Effector memory CD4-positive, alpha-beta T cell (primary cell): ENCODE measurements around the gene LMO7.

ENCODE experiments used
- DNase-seq, 3 donors: peaks; one replicate each; pipeline ENCODE4 v3.0.0-alpha.2; 2020
- H3K27ac ChIP-seq: 2 replicates; pipeline ENCODE4 v1.7.0; 2013; ENCODE audit warnings: mild to moderate bottlenecking, low read length, moderate library complexity; ENCODE audit not compliant: insufficient read depth, poor library complexity, severe bottlenecking
- H3K27me3 ChIP-seq: replicated peaks from 2 replicates; pipeline ENCODE4 v1.7.0; 2013; ENCODE audit warnings: mild to moderate bottlenecking, low read length; ENCODE audit not compliant: insufficient read depth, control insufficient read depth, poor library complexity, severe bottlenecking
- H3K36me3 ChIP-seq: 2 replicates; pipeline ENCODE4 v1.7.0; 2013; ENCODE audit warnings: mild to moderate bottlenecking, low read length, moderate library complexity; ENCODE audit not compliant: control insufficient read depth, insufficient read depth
- H3K4me1 ChIP-seq: 2 replicates; pipeline ENCODE4 v1.7.0; 2013; ENCODE audit warnings: low read length, mild to moderate bottlenecking; ENCODE audit not compliant: control insufficient read depth, insufficient read depth, poor library complexity, severe bottlenecking
- H3K4me3 ChIP-seq: 2 replicates; pipeline ENCODE4 v1.7.0; 2013; ENCODE audit warnings: low read length, low read depth, mild to moderate bottlenecking; ENCODE audit not compliant: insufficient read depth, poor library complexity, severe bottlenecking
- H3K9me3 ChIP-seq: 2 replicates; pipeline ENCODE4 v1.7.0; 2013; ENCODE audit warnings: mild to moderate bottlenecking, low read length, moderate library complexity; ENCODE audit not compliant: control insufficient read depth
- total RNA-seq, 3 donors: gene quantifications; one replicate each; lab custom pipeline; 2026; lab: John Stamatoyannopoulos, UW

LMO7 gene
- 14.7 to 20.5 (median 16.7) reads per million in 3 donors for total RNA-seq

DNA sequence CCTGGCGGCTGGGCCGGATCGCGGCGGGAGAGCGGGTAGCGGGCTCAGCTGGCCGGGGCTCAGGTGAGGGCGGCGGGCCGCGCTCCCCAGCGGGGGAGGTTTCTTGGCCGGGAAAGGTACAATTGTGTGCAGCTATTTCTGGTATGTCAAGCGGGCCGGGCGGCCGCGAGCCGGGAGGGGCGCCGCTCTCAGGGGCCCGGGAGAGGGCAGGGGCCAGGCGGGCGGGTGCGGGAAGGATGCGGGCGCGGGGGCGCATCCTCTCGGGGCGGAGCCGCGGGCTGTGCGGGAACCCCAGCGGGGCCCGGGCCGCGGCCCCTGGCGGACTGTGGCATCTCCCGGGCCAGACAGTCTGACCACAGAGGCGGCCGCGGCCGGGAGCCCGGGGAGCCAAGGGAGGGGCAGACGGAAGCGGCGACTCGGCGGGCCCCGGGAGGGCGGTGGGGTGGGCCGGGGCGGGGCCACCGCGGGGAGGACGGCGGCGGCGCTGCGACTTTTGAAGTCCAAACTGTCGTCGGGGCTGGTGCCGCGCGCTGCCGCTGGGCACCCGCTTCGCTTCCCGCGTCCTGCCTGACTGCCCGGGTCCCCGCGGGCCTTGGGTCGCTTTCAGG is at the start of gene LMO7:
LMO7 (plus strand) TSS at position 503 of the 608 bp plus-strand sequence. CDS start 328 bp downstream, outside the sequence.
- no peaks in the 10 kb centered on the region for H3K4me1 ChIP-seq
- no peaks in the 10 kb centered on the region for H3K27me3 ChIP-seq
- H3K9me3 ChIP-seq = no peaks in the 10 kb centered on the region
- peak; percentile 37 to 55 (median 53) for DNase-seq
- peak within 1 kb of the TSS; percentile 81 for H3K4me3 ChIP-seq
- H3K27ac ChIP-seq = peak within 1 kb of the TSS; percentile 52
- no peaks in the 10 kb centered on the region for H3K36me3 ChIP-seq

DNA sequence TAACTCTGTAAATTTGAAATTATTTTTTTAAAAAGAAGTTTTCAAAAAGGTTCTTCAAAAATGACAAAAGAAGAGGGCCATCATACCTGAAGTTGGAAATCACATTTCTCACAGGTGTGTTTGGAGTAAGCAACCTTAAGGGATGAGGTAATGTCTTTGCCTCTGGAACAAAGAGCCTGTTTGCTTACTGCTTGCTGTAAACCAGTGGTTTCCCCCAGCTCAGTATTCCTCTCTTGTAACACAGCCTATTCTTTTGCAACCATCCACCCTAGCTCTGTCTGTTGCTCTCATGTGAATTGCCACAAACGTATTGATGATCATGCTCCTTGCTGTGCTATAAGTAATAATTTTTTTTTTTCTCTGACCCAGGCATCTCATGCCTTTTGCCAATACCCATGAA is 48.5 kb upstream of the LMO7 start:
- Histone ChIP-seq H3K36me3 (peaks cover 13% of the 10 kb centered on the region), H3K4me1 (no peaks in the 10 kb centered on the region), H3K4me3 (no peak overlapping the region), H3K27me3 (no peaks in the 10 kb centered on the region), H3K9me3 (no peaks in the 10 kb centered on the region), H3K27ac (no peak overlapping the region)
- no peak for DNase-seq

DNA sequence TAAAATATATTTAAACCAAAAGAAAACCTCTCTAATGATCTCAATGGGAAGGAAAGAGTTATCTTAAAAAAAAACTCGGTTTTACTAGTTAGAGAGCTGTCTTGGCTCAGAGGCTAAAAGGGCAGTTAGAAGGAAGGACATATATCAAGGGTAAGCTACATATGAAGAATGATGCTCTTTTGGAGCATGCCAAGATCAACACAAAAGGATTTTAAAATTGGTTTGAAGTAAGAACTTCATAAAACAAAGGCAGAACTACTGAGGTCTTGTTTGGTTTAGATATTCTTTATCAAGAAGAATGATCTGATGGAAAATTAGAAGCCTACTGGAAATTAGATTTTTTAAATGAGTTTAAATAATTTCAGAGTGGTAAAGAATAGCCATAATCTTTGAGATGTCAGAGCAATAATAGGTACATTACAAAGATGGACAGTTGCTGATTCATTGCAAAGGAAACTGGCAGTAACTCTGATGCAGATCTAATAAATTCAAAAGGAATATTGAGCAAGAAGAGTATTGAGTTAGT is 39.4 kb upstream of the LMO7 start:
- no peak overlapping the region for H3K4me3 ChIP-seq
- DNase-seq = no peak
- H3K27ac ChIP-seq = no peak overlapping the region

DNA sequence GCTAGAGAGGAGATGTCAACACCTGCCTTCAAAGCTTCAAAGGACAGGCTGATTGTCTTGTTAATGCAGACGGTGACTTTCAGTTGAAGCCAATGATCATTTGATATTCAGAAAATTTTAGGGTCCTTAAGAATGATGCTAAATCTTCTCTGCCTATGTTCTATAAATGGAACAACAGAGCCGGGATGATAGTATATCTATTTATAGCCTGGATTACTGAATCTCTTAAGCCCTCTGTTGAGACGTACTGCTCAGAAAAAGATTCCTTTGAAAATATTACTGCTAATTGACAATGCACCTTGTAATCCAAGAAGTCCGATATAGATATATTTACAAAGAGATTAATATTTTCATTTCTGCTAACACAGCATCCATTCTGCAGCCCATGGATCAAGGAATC is 35.8 kb upstream of the LMO7 start:
- Histone ChIP-seq H3K9me3 (no peaks in the 10 kb centered on the region), H3K27me3 (no peaks in the 10 kb centered on the region), H3K27ac (no peak overlapping the region), H3K4me1 (no peaks in the 10 kb centered on the region), H3K4me3 (no peak overlapping the region), H3K36me3 (no peaks in the 10 kb centered on the region)
- DNase-seq = no peak

More for the DNA sequence above, 39.4 kb upstream of the LMO7 start:
- Histone ChIP-seq H3K27me3 (no peaks in the 10 kb centered on the region), H3K4me1 (no peaks in the 10 kb centered on the region), H3K9me3 (no peaks in the 10 kb centered on the region), H3K36me3 (no peaks in the 10 kb centered on the region)

DNA sequence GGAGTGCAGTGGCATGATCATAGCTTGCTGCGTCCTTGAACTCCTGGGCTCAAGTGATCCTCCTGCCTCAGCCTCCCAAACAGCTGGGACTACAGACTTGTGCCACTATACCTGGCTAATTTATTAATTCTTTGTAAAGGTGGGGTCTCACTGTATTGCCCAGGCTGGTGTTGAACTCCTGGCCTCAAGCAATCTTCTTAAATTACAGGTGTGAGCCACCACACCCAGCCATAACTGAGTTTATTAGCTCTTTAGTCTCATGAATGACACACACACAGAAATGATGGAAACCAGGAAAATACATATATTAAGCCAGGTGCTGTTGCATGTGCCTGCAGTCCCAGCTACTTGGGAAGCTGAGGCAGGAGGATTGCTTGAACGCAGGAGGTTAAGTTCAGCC is 33.1 kb upstream of the LMO7 start:
- H3K27ac ChIP-seq = no peak overlapping the region
- H3K27me3 ChIP-seq = no peaks in the 10 kb centered on the region
- DNase-seq = no peak
- H3K9me3 ChIP-seq = no peaks in the 10 kb centered on the region
- H3K36me3 ChIP-seq = peaks cover 5% of the 10 kb centered on the region
- no peaks in the 10 kb centered on the region for H3K4me1 ChIP-seq
- H3K4me3 ChIP-seq = no peak overlapping the region

DNA sequence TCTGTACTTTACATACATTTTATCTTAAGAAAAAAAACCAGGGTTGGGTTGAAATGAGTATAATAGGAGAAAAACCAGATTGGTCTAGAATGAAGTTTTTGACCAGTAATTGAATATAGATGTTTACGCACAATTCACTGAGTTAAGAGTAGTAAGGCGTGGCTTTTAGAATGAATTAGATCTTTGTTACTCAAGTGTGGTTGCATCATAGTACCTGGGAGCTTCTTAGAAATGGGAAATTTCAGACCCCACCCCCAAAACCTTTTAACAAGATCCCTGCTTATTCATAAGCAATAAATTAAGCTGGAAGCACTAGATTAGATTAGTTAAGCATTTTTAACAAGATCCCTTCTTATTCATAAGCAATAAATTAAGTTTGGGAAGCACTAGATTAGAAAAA is 28.7 kb upstream of the LMO7 start:
- H3K4me1 ChIP-seq = no peaks in the 10 kb centered on the region
- no peak overlapping the region for H3K27ac ChIP-seq
- H3K4me3 ChIP-seq = no peak overlapping the region
- H3K36me3 ChIP-seq = peaks cover 5% of the 10 kb centered on the region
- H3K27me3 ChIP-seq = no peaks in the 10 kb centered on the region
- no peaks in the 10 kb centered on the region for H3K9me3 ChIP-seq
- no peak for DNase-seq

DNA sequence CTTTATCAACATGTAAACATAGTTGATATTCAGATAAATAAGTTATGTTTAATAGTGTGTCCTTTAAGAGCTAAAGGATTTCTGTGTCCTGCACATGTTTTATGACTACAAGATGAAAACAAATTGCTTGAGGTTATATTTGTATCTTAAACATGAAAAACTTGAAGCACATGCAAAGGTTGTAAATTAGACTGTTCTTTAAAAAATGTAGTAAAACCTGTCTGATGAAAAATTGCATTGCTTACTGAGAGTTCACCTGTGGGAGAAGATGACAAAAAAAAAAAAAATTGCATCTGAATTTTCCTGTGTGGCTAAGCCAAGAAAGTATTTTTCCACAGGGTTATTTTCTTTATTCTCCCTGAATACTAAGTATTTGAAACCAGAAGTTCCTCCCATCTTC is 25.7 kb upstream of the LMO7 start:
- no peaks in the 10 kb centered on the region for H3K27me3 ChIP-seq
- no peaks in the 10 kb centered on the region for H3K4me1 ChIP-seq

DNA sequence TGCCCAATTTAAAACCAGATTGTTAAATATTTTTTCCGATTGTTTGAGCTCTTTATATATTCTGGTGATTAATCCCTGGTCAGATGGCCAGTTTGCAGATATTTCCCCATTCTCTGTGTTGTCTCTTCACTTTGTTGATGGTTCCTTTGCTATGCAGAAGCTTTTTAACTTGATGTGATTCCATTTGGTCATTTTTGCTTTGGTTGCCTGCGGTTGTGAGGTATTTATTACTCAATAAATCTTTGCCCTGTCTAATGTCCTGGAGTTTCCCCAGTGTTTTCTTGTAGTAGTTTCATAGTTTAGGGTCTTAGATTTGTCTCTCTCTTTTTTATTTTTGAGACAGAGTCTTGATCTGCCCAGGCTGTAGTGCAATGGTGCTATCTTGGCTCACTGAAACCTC is 23.8 kb upstream of the LMO7 start:
- no peaks in the 10 kb centered on the region for H3K27me3 ChIP-seq
- H3K27ac ChIP-seq = no peak overlapping the region
- no peaks in the 10 kb centered on the region for H3K9me3 ChIP-seq
- no peaks in the 10 kb centered on the region for H3K4me1 ChIP-seq
- no peak for DNase-seq
- H3K36me3 ChIP-seq = no peaks in the 10 kb centered on the region
- H3K4me3 ChIP-seq = no peak overlapping the region

More for the DNA sequence above, 25.7 kb upstream of the LMO7 start:
- Histone ChIP-seq H3K4me3 (no peak overlapping the region), H3K36me3 (peaks cover 5% of the 10 kb centered on the region), H3K27ac (no peak overlapping the region), H3K9me3 (no peaks in the 10 kb centered on the region)
- DNase-seq = no peak

DNA sequence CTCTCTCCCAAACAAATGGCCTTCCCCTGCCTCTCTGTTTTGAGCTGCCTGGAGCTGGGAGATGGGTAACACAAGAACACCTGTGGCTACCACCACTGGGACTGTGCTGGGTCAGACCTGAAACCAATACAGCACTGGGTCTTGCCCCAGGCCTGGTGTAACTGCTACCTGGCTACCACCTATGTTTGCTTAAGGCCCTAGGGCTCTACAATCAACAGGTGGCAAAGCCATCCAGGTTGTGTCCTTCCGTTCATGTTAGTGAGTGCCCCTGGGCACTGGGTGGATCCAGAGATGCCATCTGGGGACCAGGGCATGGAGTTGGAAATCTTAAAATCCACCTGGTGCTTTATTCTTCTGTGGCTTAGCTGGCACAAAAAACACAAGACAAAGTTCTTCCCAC is 18.9 kb upstream of the LMO7 start:
- Histone ChIP-seq H3K36me3 (no peaks in the 10 kb centered on the region), H3K27ac (no peak overlapping the region), H3K4me3 (no peak overlapping the region), H3K9me3 (no peaks in the 10 kb centered on the region), H3K27me3 (no peaks in the 10 kb centered on the region), H3K4me1 (no peaks in the 10 kb centered on the region)
- DNase-seq = no peak

DNA sequence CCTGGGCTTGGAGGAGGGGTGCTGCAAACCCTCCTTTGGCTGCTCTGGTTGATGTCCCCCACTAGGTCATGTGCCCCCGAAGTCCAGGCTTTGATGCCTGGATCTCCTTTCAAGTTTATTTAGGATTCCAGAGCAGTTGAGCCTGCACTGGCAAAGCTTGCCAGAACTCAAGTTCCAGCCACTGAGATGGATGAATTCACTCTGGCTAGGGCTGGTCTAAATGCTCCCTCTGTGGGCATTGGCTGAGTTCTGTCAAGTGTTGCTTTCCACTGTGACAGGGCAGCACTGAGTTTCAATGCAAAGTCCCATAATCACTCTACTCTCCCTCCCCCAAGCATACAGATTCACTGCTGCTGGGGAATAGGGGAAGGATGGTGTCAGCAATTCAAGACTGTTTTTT is 17.8 kb upstream of the LMO7 start:
- Histone ChIP-seq H3K4me3 (no peak overlapping the region), H3K9me3 (no peaks in the 10 kb centered on the region)
- no peak for DNase-seq

More for the DNA sequence above, 17.8 kb upstream of the LMO7 start:
- Histone ChIP-seq H3K27me3 (no peaks in the 10 kb centered on the region), H3K27ac (no peak overlapping the region), H3K4me1 (no peaks in the 10 kb centered on the region), H3K36me3 (no peaks in the 10 kb centered on the region)
